GM12878 (cell line): ENCODE results near the gene POLR1A. TPM values are rescaled to one million over a fixed set of nuclear protein-coding genes. Genes with fewer than 3 reads are reported as not detected.

Experiments used
- ATAC-seq: fragments of 200-7000 bp; cut with Tn5 transposase; 3 replicates; pipeline ENCODE4 v1.9.1; 2020; ENCODE audit warnings: mild to moderate bottlenecking, moderate library complexity
- BruUV-seq: library from RNA; stranded (reverse); fragments of 400-500 nt; replicated peaks from 2 replicates; lab custom pipeline; 2021; lab: Mats Ljungman, UMichigan
- CTCF ChIA-PET: fragments of 300-600 bp; sonication (Branson Sonifier 250); formaldehyde crosslinking; extraction: SDS; loops from one replicate; lab custom pipeline; 2021; ENCODE audit warnings: inconsistent platforms; lab: Yijun Ruan, JAX
- POLR2A ChIA-PET: fragments of 350-600 bp; formaldehyde crosslinking; extraction: SDS; loops from one replicate; lab custom pipeline; 2021; ENCODE audit warnings: inconsistent platforms; lab: Charles Lee
- RAD21 ChIA-PET: fragments of 300-600 bp; sonication (Branson Sonifier 250); formaldehyde crosslinking; loops from one replicate; lab custom pipeline; 2023; ENCODE audit warnings: antibody characterized with exemption; ENCODE audit not compliant: unreplicated experiment; lab: Charles Lee
- SMC1A ChIA-PET: fragments of 300-600 bp; sonication (Branson Sonifier 250); formaldehyde crosslinking; loops from one replicate; lab custom pipeline; 2023; ENCODE audit not compliant: unreplicated experiment, uncharacterized antibody; lab: Charles Lee
- DNase-seq: peaks from one replicate; pipeline ENCODE4 v3.0.0-alpha.2; 2011; ENCODE audit warnings: low read depth, low spot score
- FAIRE-seq: peaks from 3 replicates; lab custom pipeline; 2011; peaks lifted over from hg19 to GRCh38; lab: Jason Lieb, UNC
- H2AFZ ChIP-seq: 2 replicates; pipeline ENCODE4 v1.6.0; 2011; ENCODE audit warnings: low read depth, low read length, control low read depth; ENCODE audit not compliant: control insufficient read depth
- H3K27ac ChIP-seq: 2 replicates; pipeline ENCODE4 v1.5.1; 2011; ENCODE audit warnings: control low read depth; ENCODE audit not compliant: control insufficient read depth, insufficient read depth
- H3K27me3 ChIP-seq, 2 experiments: replicated peaks in 1 of 2; 2 replicates each; pipeline versions ENCODE4 v1.6.0 to v1.6.1; 2011; ENCODE audit warnings: low read length in 1 of 2; ENCODE audit not compliant: control insufficient read depth in 2 of 2, insufficient read depth in 2 of 2
- H3K36me3 ChIP-seq, 2 experiments: 2 replicates each; pipeline ENCODE4 v1.5.1; 2011; ENCODE audit warnings: low read length in 1 of 2; ENCODE audit not compliant: control insufficient read depth in 2 of 2, insufficient read depth in 2 of 2
- H3K4me1 ChIP-seq: 2 replicates; pipeline ENCODE4 v1.6.1; 2011; ENCODE audit warnings: mild to moderate bottlenecking, low read length, moderate library complexity, mixed read lengths; ENCODE audit not compliant: control insufficient read depth, insufficient read depth
- H3K4me2 ChIP-seq: 2 replicates; pipeline ENCODE4 v1.6.0; 2011; ENCODE audit warnings: control low read depth; ENCODE audit not compliant: control insufficient read depth, insufficient read depth
- H3K4me3 ChIP-seq: fragments of 200-600 bp; sonication (generic); 2 replicates; pipeline ENCODE4 v1.5.1; 2016
- H3K79me2 ChIP-seq: 2 replicates; pipeline ENCODE4 v1.6.0; 2011; ENCODE audit warnings: low read length; ENCODE audit not compliant: control insufficient read depth, insufficient read depth
- H3K9ac ChIP-seq: 2 replicates; pipeline ENCODE4 v1.8.0; 2011; ENCODE audit warnings: low read length, control low read depth, mixed read lengths; ENCODE audit not compliant: control insufficient read depth, insufficient read depth
- H3K9me3 ChIP-seq: replicated peaks from 3 replicates; pipeline ENCODE4 v1.5.1; 2011; ENCODE audit warnings: mild to moderate bottlenecking, low read length; ENCODE audit not compliant: control insufficient read depth, insufficient read depth
- H4K20me1 ChIP-seq: 2 replicates; pipeline ENCODE4 v1.6.0; 2011; ENCODE audit not compliant: control insufficient read depth, insufficient read depth
- BCL11A ChIP-seq: IDR thresholded peaks from 2 replicates; pipeline ENCODE4 v1.6.1; 2011; ENCODE audit warnings: low read depth, low read length
- BRCA1 ChIP-seq: IDR thresholded peaks from 2 replicates; pipeline ENCODE4 v1.6.1; 2011; ENCODE audit warnings: low read depth, low read length, improper control_type of control experiment
- CEBPB ChIP-seq, 2 experiments: fragments of 150-350 bp in 1 of 2; IDR thresholded peaks; 2 replicates each; pipeline ENCODE4 v1.6.1; 2012 to 2014; ENCODE audit warnings: low read depth in 2 of 2, low read length in 2 of 2, borderline replicate concordance in 1 of 2, inconsistent platforms in 1 of 2
- CHD1 ChIP-seq: IDR thresholded peaks from 2 replicates; pipeline ENCODE4 v1.6.1; 2012; ENCODE audit warnings: low read depth, low read length, improper control_type of control experiment
- IKZF1 ChIP-seq: fragments of 450-650 bp; conservative IDR thresholded peaks from 2 replicates; pipeline ENCODE4 v1.6.1; 2017; ENCODE audit warnings: antibody characterized with exemption, mild to moderate bottlenecking
- MEF2B ChIP-seq: fragments of 450-650 bp; IDR thresholded peaks from 2 replicates; pipeline ENCODE4 v1.6.1; 2018; ENCODE audit warnings: mild to moderate bottlenecking, moderate library complexity; ENCODE audit not compliant: partially characterized antibody, poor library complexity, severe bottlenecking
- NFYA ChIP-seq: IDR thresholded peaks from 2 replicates; pipeline ENCODE4 v1.6.1; 2011; ENCODE audit warnings: low read depth, mild to moderate bottlenecking, low read length, improper control_type of control experiment, borderline replicate concordance
- NR2F1 ChIP-seq: fragments of 450-650 bp; conservative IDR thresholded peaks from 2 replicates; pipeline ENCODE4 v1.6.1; 2017; ENCODE audit warnings: mild to moderate bottlenecking
- POU2F2 ChIP-seq: IDR thresholded peaks from 3 replicates; pipeline ENCODE4 v1.6.1; 2011; ENCODE audit warnings: low read depth, mild to moderate bottlenecking, low read length, borderline replicate concordance
- RELA ChIP-seq: fragments of 450-650 bp; IDR thresholded peaks from 2 replicates; pipeline ENCODE4 v1.8.0; 2014; ENCODE audit warnings: borderline replicate concordance; ENCODE audit not compliant: partially characterized antibody
- SRF ChIP-seq, 2 experiments: IDR thresholded peaks; 2 replicates each; pipeline ENCODE4 v1.6.1; 2011; ENCODE audit warnings: low read depth in 2 of 2, low read length in 2 of 2, mild to moderate bottlenecking in 1 of 2, moderate library complexity in 1 of 2
- TARDBP ChIP-seq: IDR thresholded peaks from 2 replicates; pipeline ENCODE4 v1.6.1; 2016; ENCODE audit warnings: borderline replicate concordance
- USF1 ChIP-seq: IDR thresholded peaks from 2 replicates; pipeline ENCODE4 v1.6.1; 2011; ENCODE audit warnings: borderline replicate concordance, low read depth, mild to moderate bottlenecking, moderate library complexity, mixed read lengths, low read length; ENCODE audit not compliant: insufficient read depth; ENCODE audit errors: extremely low read length
- ZNF687 ChIP-seq: fragments of 450-650 bp; IDR thresholded peaks from 2 replicates; pipeline ENCODE4 v1.6.1; 2017; ENCODE audit warnings: mild to moderate bottlenecking, moderate library complexity
- WGBS: methylation state at CpG from one replicate; pipeline ENCODE4 v1.1.6; 2016; ENCODE audit warnings: low lambda C conversion rate; ENCODE audit not compliant: insufficient replicate concordance, insufficient coverage; ENCODE audit errors: missing lambda C conversion rate; 5-methylcytosine and 5-hydroxymethylcytosine counted together
- in situ Hi-C: fragments of 300-500 bp; cut with MboI; formaldehyde crosslinking; loops from 9 replicates; pipeline ENCODE4 v1.14.3; 2018; ENCODE audit warnings: mixed read lengths
- intact Hi-C: fragments of 100-400 bp; cut with micrococcal nuclease; formaldehyde crosslinking; loops from one replicate; pipeline ENCODE4 v1.14.2; 2022; ENCODE audit not compliant: unreplicated experiment
- polyA plus RNA-seq, 11 experiments: library from polyadenylated mRNA; depleted of rRNA in 4 of 11; unstranded in 6 of 11; stranded (reverse) in 5 of 11; fragments of >200 nt; fragmentation: Nextera tagmentation in 4 of 11; fragmentation: Illumina TruSeq in 1 of 11; extraction: Ambion mirVana in 4 of 11; extraction: Trizol in 1 of 11; gene quantifications; 1 replicate in 1 of 11; 2 replicates in 10 of 11; pipeline versions ENCODE4 v1.2.1 to v1.2.3, GENCODE V29; 2011 to 2016; ENCODE audit warnings: inconsistent platforms in 2 of 11, missing spikeins in 2 of 11, low read depth in 1 of 11
- total RNA-seq, 4 experiments: library from RNA; depleted of rRNA in 3 of 4; stranded (reverse); fragments of >200 nt in 3 of 4; fragmentation: Illumina TruSeq in 1 of 4; extraction: Trizol in 1 of 4; gene quantifications; 2 replicates each; pipeline versions ENCODE4 v1.2.1 to v1.2.3, GENCODE V29; 2013 to 2021

POLR1A gene
- total and polyA plus RNA-seq, 10 of the 15 experiments (the other 5 are each of a cell fraction or from before 2014, with no cell fraction given): 2.1 to 53.9 (median 17.8) TPM

- 56% methylated on average over 4 of the region's 4 CpGs for WGBS
- Histone ChIP-seq H3K4me2 (no peak overlapping the region), H3K9me3 (peaks cover 5% of the 10 kb centered on the region; the same call in 2 of the 3 replicates), H3K4me3 (no peak overlapping the region), H3K9ac (no peak overlapping the region), H3K79me2 (no peaks in the 10 kb centered on the region), H3K36me3 (no peaks in the 10 kb centered on the region), H4K20me1 (no peaks in the 10 kb centered on the region), H3K4me1 (peaks cover 7% of the 10 kb centered on the region), H3K27ac (no peak overlapping the region), H2AFZ (no peak overlapping the region), H3K27me3 (no peaks in the 10 kb centered on the region)
- SMC1A ChIA-PET: no interaction called here
- in situ Hi-C loops (no loop called here), intact Hi-C loops (no loop called here)
- TF ChIP-seq USF1 (no peak), NR2F1 (no peak)
- FAIRE-seq: no peak
- RAD21 ChIA-PET: no interaction called here
- POLR2A ChIA-PET: no interaction called here
- DNase-seq: no peak
- no TSS peak for BruUV-seq
- ATAC-seq: no peak
- CTCF ChIA-PET: no interaction called here
Observed at GRCh38 chr2:85975581-85975980, 130.1 kb downstream of the POLR1A start.

GRCh38 chr2:85974390-85974789, 131.3 kb downstream of the POLR1A start:
- Histone ChIP-seq H4K20me1 (no peaks in the 10 kb centered on the region), H3K4me2 (no peak overlapping the region), H3K27ac (no peak overlapping the region), H3K4me3 (no peak overlapping the region), H3K9me3 (peaks cover 5% of the 10 kb centered on the region; the same call in 2 of the 3 replicates), H3K4me1 (peaks cover 3% of the 10 kb centered on the region), H2AFZ (no peak overlapping the region), H3K36me3 (no peaks in the 10 kb centered on the region), H3K79me2 (no peaks in the 10 kb centered on the region), H3K9ac (no peak overlapping the region), H3K27me3 (no peaks in the 10 kb centered on the region)
- ChIA-PET CTCF (no interaction called here), RAD21 (no interaction called here), SMC1A (no interaction called here), POLR2A (no interaction called here)
- BruUV-seq: no TSS peak
- DNase-seq (no peak), FAIRE-seq (no peak), ATAC-seq (no peak)
- 0% methylated on average over 1 of the region's 1 CpG for WGBS
- intact Hi-C loops (no loop called here), in situ Hi-C loops (no loop called here)
- TF ChIP-seq BRCA1: no peak
- no peak for TF ChIP-seq POU2F2
- no peak for TF ChIP-seq CHD1
- no peak for TF ChIP-seq ZNF687
- no peak for TF ChIP-seq CEBPB (IDR thresholded peaks at IDR 0.05; ENCODE audit: borderline replicate concordance in 1 of 2, low read depth in 2 of 2, low read length in 2 of 2)
- no peak for TF ChIP-seq TARDBP
- no peak for TF ChIP-seq BCL11A
- no peak for TF ChIP-seq IKZF1
- no peak for TF ChIP-seq MEF2B
- no peak for TF ChIP-seq SRF (IDR thresholded peaks at IDR 0.05; ENCODE audit: low read depth in 2 of 2, low read length in 2 of 2)
- no peak for TF ChIP-seq RELA
- no peak for TF ChIP-seq NFYA
